Central memory CD8-positive, alpha-beta T cell (primary cell): ENCODE data around the gene ERF.
A peak's percentile ranks its signal among the peaks of the same experiment; 100 is the strongest.

Experiments used
- ATAC-seq: fragments of 150-1000 bp; cut with Tn5 transposase; replicated peaks from 2 replicates; pipeline ENCODE4 v1.10.0; 2022; ENCODE audit warnings: mild to moderate bottlenecking, moderate FRiP score, moderate number of reproducible peaks; ENCODE audit not compliant: poor library complexity, severe bottlenecking; ENCODE audit errors: extremely low read depth
- DNase-seq, 2 donors: peaks; one replicate each; pipeline ENCODE4 v3.0.0; 2021; ENCODE audit warnings: low spot score in 2 of 2
- H3K27ac Mint-ChIP-seq: one replicate; pipeline ENCODE4 v1.8.0; 2022; ENCODE audit warnings: low read depth, mild to moderate bottlenecking, moderate library complexity, mixed read lengths
- H3K27me3 Mint-ChIP-seq: one replicate; pipeline ENCODE4 v1.8.0; 2022; ENCODE audit warnings: mixed read lengths
- H3K36me3 Mint-ChIP-seq: one replicate; pipeline ENCODE4 v1.8.0; 2022; ENCODE audit warnings: mild to moderate bottlenecking, moderate library complexity, mixed read lengths; ENCODE audit not compliant: insufficient read depth
- H3K4me1 Mint-ChIP-seq: one replicate; pipeline ENCODE4 v1.8.0; 2022; ENCODE audit warnings: mixed read lengths
- H3K4me3 Mint-ChIP-seq: one replicate; pipeline ENCODE4 v1.8.0; 2022; ENCODE audit warnings: mild to moderate bottlenecking, moderate library complexity, mixed read lengths
- H3K9me3 Mint-ChIP-seq: one replicate; pipeline ENCODE4 v1.8.0; 2022; ENCODE audit warnings: mixed read lengths

ERF gene

DNA sequence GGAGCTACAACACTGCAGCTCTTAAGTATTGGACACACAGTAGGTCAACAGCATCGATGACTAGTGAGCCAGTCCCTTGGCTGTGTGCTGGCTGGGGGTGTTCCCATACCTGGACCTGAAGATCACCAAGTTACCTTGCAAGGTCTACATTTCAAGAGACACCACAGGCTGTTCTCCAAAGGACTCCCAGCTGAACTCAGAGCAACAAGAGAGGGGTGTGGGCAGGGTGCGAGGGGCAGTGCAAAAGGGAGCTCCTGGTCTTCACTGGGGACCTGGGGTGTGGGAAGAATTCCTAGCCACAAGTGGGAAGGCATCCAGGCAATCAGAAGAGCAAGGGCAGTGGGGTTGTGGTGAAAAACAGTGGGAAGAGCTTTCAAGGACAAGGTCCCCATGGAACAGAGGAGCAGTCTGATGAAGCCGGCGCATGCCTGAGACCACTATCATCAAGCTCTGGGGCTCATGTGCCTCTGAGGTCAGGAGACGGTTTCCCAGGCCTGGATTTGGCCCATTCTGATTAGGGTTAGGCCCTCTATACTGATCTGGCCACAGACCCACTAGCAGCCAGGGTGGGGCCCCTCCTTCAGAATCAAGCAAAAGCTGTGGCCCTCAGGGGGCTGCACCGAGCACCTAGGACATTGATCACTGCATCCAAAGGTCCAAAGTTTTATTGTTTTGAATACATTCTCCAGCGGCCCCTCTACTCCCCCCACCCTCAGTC is 7.8 kb downstream of the ERF start:
- no peak overlapping the region for H3K4me3 Mint-ChIP-seq
- no peak overlapping the region for H3K27ac Mint-ChIP-seq
- H3K27me3 Mint-ChIP-seq = no peaks in the 10 kb centered on the region
- peaks cover 37% of the 10 kb centered on the region for H3K36me3 Mint-ChIP-seq
- no peak for DNase-seq
- H3K4me1 Mint-ChIP-seq = peaks cover 26% of the 10 kb centered on the region
- ATAC-seq = no peak
- no peaks in the 10 kb centered on the region for H3K9me3 Mint-ChIP-seq

DNA sequence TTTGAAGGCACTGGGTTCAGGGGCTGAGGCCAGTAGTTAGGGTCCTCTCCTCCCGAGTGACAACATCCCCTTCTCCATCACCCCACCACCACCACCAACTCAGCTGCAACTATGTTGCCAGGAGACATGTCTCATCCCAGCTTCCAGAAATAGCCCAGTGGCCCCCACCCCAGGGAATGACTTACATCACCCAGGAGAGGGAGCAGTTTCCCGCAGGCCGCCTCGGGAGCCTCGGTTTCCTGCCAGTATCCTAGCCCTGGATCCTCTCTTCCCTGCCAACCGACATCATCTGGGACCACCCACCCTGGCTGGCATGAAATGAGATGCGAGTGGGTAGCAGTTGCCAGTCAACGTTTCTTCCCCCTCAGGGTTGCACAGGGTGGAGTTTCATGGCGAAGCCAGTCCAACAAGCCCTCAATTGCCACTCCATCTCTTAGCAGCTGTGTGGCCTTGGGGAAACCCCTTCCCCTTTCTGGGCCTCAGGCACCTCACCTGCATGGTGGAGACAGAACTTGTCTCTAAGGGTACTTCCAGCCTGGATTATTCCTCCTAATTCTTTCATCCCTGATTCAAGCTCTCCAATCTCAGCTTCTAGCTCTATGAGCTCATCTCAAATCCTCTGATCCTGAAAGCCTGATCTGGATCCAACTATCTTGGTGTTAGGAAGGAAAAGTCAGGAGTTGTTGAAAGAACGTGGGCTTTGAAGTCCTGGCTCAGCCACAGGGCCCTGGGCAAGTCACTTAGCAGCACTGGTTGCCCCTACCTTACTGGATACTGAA is 8.6 kb downstream of the ERF start:
- Mint-ChIP-seq H3K27me3 (no peaks in the 10 kb centered on the region), H3K36me3 (peaks cover 38% of the 10 kb centered on the region), H3K4me3 (no peak overlapping the region), H3K4me1 (peaks cover 19% of the 10 kb centered on the region), H3K27ac (peak overlapping the region; percentile 94), H3K9me3 (no peaks in the 10 kb centered on the region)
- ATAC-seq = no peak
- no peak for DNase-seq

GRCh38 chr19:42245231-42245630 is 9.7 kb downstream of the ERF start:
- Mint-ChIP-seq H3K36me3 (peaks cover 38% of the 10 kb centered on the region), H3K27ac (peak overlapping the region; percentile 94), H3K9me3 (no peaks in the 10 kb centered on the region), H3K4me3 (peak overlapping the region; percentile 80), H3K27me3 (no peaks in the 10 kb centered on the region), H3K4me1 (peaks cover 23% of the 10 kb centered on the region)
- DNase-seq (no peak), ATAC-seq (no peak)

- Mint-ChIP-seq H3K4me3 (peak overlapping the region; percentile 80), H3K27me3 (no peaks in the 10 kb centered on the region), H3K4me1 (peaks cover 30% of the 10 kb centered on the region), H3K9me3 (no peaks in the 10 kb centered on the region), H3K36me3 (peaks cover 43% of the 10 kb centered on the region), H3K27ac (peak overlapping the region; percentile 94)
- peak; percentile 77 to 87 for DNase-seq
- peak; percentile 26 for ATAC-seq
Measured at GRCh38 chr19:42244347-42245220, 10.3 kb downstream of the ERF start.

GRCh38 chr19:42242512-42243409 is 12.2 kb downstream of the ERF start, which contains the start of gene GSK3A:
Gene GSK3A (minus strand): TSS chr19:42242602. CDS start chr19:42242465, 137 bp downstream.
- Mint-ChIP-seq H3K4me3 (peak within 1 kb of the TSS; percentile 80), H3K4me1 (peaks cover 37% of the 10 kb centered on the region), H3K9me3 (no peaks in the 10 kb centered on the region), H3K27me3 (no peaks in the 10 kb centered on the region), H3K36me3 (peaks cover 45% of the 10 kb centered on the region), H3K27ac (peak within 1 kb of the TSS; percentile 86)
- DNase-seq (peak; percentile 88 to 96), ATAC-seq (peak; percentile 84)

DNA sequence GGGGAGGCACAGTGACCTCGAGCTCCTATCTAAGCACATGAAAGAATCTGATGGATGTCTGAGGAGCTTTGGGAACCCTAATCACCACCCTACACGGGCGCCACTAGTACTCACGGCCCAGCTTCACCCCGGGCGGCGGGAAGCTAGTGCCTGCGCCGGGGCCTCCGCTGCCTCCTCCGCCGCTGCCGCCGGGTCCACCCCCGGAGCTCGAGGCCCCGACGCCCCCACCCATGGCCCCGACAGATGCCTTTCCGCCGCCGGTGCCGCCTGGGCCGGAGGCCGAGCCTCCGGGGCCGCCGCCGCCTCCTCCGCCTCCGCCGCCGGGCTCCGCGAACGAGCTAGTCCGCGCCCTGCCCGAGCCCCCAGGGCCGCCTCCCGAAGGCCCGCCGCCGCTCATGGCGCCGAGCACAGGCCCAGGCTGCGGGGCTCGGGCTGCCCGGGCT is 12.8 kb downstream of the ERF start:
- DNase-seq = peak in 1 of 2 donors; percentile 41
- Mint-ChIP-seq H3K4me1 (peaks cover 37% of the 10 kb centered on the region), H3K36me3 (peaks cover 46% of the 10 kb centered on the region), H3K27me3 (no peaks in the 10 kb centered on the region), H3K9me3 (no peaks in the 10 kb centered on the region), H3K4me3 (peak overlapping the region; percentile 80), H3K27ac (peak overlapping the region; percentile 86)
- ATAC-seq = no peak

DNA sequence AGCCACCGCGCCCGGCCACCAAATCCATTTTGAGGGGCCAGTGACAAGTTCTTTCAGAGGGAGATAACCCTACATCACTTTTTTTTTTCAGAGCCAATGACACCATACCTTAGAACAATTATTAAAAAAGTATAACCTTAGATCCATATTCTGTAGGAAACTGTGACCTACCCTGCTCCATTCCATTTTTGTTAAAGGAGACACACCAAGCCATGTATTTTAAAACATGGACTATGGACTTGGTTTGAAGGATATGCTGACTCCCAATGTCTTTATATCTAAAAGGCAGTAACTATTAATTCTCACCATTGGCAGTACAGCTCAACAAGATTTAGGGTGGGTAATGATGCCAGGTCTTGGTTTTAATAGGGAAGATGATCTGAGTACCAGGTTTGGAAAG is 13.6 kb downstream of the ERF start:
- Mint-ChIP-seq H3K4me1 (peaks cover 42% of the 10 kb centered on the region), H3K27ac (no peak overlapping the region), H3K27me3 (no peaks in the 10 kb centered on the region), H3K9me3 (no peaks in the 10 kb centered on the region), H3K4me3 (peak overlapping the region; percentile 80), H3K36me3 (peaks cover 43% of the 10 kb centered on the region)
- no peak for DNase-seq
- ATAC-seq = no peak

DNA sequence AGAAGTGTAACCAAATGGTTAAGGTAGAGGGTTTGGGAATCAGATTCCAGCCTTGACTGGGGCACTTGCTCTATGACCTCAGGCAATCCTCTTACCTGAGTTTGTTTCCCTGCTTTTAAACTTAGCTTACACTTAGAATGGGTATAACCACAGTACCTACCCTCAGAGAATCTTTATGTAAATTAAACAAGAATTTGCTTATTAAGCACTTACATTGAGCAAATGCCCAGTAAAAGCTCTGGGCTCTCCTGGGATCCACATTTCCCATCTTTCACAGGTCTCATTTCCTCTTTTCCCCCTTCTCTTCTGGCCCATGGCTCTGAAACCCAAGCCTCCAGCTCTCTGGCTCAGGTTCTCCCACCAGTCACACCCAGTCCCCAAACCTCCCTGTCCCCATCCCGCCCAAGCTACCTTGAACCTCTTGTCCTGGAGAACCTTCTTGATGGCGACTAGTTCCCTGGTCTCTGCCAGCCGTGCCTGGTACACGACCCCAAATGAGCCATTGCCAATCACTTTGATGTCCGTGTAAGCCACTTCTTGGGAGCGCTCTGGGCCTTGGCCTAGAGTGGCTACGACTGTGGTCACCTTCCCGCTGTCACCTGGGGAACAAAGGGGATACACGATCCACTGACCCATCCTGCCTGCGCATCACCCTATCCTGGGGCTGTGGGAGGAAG is 15.2 kb downstream of the ERF start:
- no peak for DNase-seq
- H3K36me3 Mint-ChIP-seq = peaks cover 55% of the 10 kb centered on the region
- H3K27me3 Mint-ChIP-seq = no peaks in the 10 kb centered on the region
- H3K4me3 Mint-ChIP-seq = peak overlapping the region; percentile 13
- no peaks in the 10 kb centered on the region for H3K9me3 Mint-ChIP-seq
- peaks cover 42% of the 10 kb centered on the region for H3K4me1 Mint-ChIP-seq
- H3K27ac Mint-ChIP-seq = peak overlapping the region; percentile 61
- no peak for ATAC-seq

DNA sequence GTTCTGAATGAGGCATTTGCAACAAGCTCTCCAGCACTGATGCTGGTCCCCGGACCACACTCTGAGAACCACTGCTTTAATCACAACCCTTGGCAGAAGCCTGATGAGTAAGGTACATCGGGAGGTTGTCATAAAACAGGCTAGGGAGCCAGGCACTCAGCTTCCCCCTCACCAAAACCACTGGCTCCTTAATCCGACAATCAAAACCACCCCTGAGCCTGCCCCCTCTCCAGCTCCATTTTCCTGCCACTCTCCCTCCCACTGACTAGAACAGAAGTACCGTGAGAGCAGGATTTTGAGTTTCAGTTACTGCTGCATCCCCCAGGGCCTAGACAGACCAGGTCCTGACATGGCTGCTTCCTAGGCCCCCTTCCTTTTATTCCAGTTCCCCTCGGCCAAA is 19.7 kb downstream of the ERF start:
- Mint-ChIP-seq H3K27me3 (no peaks in the 10 kb centered on the region), H3K27ac (no peak overlapping the region), H3K9me3 (no peaks in the 10 kb centered on the region)

GRCh38 chr19:42234364-42234763 is 20.6 kb downstream of the ERF start:
- no peaks in the 10 kb centered on the region for H3K9me3 Mint-ChIP-seq
- no peak for DNase-seq
- no peak overlapping the region for H3K27ac Mint-ChIP-seq
- ATAC-seq = no peak
- no peaks in the 10 kb centered on the region for H3K27me3 Mint-ChIP-seq
- no peak overlapping the region for H3K4me3 Mint-ChIP-seq
- H3K36me3 Mint-ChIP-seq = peaks cover 48% of the 10 kb centered on the region
- H3K4me1 Mint-ChIP-seq = peaks cover 29% of the 10 kb centered on the region

More for the DNA sequence above, 19.7 kb downstream of the ERF start:
- H3K4me3 Mint-ChIP-seq = no peak overlapping the region
- ATAC-seq = no peak
- peaks cover 50% of the 10 kb centered on the region for H3K36me3 Mint-ChIP-seq
- peaks cover 32% of the 10 kb centered on the region for H3K4me1 Mint-ChIP-seq
- DNase-seq = no peak

DNA sequence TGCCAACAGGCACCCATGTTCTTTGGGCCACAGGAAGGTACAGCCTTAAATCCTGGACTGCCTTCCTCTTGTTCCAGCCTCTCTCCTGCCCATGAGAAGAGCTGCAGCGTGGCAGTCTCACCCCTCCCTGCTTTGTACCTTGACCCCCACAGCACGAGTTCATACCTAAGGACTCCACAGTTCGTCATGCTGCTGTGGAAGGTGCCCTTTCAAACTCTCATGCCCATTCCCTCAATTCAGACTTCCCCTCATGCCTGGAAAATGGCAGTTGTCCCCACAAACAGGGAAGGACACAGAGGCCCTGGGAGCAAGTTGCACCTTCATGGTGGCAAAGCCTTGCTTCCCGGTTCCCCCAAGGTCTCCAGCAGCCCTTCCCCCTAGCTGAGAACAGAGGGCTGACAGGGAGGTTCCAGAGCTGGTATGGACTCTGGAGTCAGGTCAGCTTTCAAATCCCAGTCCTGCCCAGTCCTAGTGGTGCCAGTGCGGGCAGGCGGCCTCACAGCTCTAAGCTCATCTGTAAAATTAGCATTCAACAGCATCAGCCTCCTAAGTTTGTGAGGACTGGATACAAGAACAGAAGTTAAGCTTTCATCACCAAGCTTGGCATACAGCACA is 21.1 kb downstream of the ERF start:
- Mint-ChIP-seq H3K4me3 (no peak overlapping the region), H3K4me1 (peaks cover 26% of the 10 kb centered on the region), H3K36me3 (peaks cover 43% of the 10 kb centered on the region), H3K9me3 (no peaks in the 10 kb centered on the region), H3K27ac (peak overlapping the region; percentile 75), H3K27me3 (no peaks in the 10 kb centered on the region)
- DNase-seq = no peak
- no peak for ATAC-seq
